ENCODE data around the gene THSD7B. TPM values are rescaled to one million over a fixed set of nuclear protein-coding genes. Genes with fewer than 3 reads are reported as not detected.

THSD7B gene
- total RNA-seq, 1 experiment from 2014 or later, result under 0.01 TPM

DNA sequence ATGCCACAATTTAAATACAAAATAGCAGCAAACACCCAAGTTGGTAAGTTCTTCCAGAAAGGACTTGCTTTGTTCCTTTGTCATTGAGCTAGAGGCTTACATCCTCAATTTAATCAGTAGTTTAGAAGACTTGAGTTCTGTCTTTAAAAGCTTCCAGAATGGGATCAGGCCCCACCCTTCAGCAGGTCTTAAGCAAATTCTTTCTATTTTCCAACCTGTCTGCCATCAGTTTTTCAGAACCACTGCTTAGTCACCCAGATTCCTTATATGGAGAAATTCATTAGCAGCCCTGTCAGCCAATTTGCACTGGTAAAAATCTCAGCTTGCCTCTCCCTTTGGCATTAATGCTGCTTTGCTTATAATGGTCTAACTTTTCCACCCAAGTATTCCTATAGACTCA, 935.3 kb downstream of the THSD7B start:
- ChIA-PET CTCF (no interaction called here), POLR2A (ENCODE audit: unreplicated experiment) (interaction anchor here (0.6 kb wide), 1 partner anchor 1658 kb away, joined by 4 read pairs; no protein-coding TSS in a partner anchor)
- H3K4me3 ChIP-seq (ENCODE audit: low read length), result no peak overlapping the region
- no peak overlapping the region for H3K27ac ChIP-seq (ENCODE audit: low read length)
- no peaks in the 10 kb centered on the region for H3K36me3 ChIP-seq (ENCODE audit: low read depth, low read length)
- H3K9ac ChIP-seq (ENCODE audit: low read length), result no peak overlapping the region
- no peaks in the 10 kb centered on the region for H4K20me1 ChIP-seq (ENCODE audit: low read length)
- no peak overlapping the region for H3K4me2 ChIP-seq (ENCODE audit: low read length)
- no peak for DNase-seq
- no peaks in the 10 kb centered on the region for H3K27me3 ChIP-seq (ENCODE audit: low read length)
- TF ChIP-seq EZH2phosphoT487 (IDR thresholded peaks at IDR 0.05; ENCODE audit: borderline replicate concordance, low read length) (no peak), EZH2 (IDR thresholded peaks at IDR 0.05; ENCODE audit: low read length, unreplicated experiment) (no peak)
- TF ChIP-seq, protein P1, sequence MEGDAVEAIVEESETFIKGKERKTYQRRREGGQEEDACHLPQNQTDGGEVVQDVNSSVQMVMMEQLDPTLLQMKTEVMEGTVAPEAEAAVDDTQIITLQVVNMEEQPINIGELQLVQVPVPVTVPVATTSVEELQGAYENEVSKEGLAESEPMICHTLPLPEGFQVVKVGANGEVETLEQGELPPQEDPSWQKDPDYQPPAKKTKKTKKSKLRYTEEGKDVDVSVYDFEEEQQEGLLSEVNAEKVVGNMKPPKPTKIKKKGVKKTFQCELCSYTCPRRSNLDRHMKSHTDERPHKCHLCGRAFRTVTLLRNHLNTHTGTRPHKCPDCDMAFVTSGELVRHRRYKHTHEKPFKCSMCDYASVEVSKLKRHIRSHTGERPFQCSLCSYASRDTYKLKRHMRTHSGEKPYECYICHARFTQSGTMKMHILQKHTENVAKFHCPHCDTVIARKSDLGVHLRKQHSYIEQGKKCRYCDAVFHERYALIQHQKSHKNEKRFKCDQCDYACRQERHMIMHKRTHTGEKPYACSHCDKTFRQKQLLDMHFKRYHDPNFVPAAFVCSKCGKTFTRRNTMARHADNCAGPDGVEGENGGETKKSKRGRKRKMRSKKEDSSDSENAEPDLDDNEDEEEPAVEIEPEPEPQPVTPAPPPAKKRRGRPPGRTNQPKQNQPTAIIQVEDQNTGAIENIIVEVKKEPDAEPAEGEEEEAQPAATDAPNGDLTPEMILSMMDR (conservative IDR thresholded peaks at IDR 0.05; ENCODE audit: low read depth, low read length), result no peak
- no peaks in the 10 kb centered on the region for H3K4me1 ChIP-seq (ENCODE audit: insufficient read depth, low read length)
- no peaks in the 10 kb centered on the region for H3K9me2 ChIP-seq (replicated peaks; ENCODE audit: low read length)
- no peak overlapping the region for H2AFZ ChIP-seq (ENCODE audit: low read length)
- no peak for ATAC-seq
- H3K9me3 ChIP-seq (ENCODE audit: low read length), result no peaks in the 10 kb centered on the region
- no TSS peak for BruUV-seq (replicated peaks)
- no peaks in the 10 kb centered on the region for H3K79me2 ChIP-seq (ENCODE audit: low read length)
- no peaks in the 10 kb centered on the region for H3F3A ChIP-seq (ENCODE audit: low read length, unreplicated experiment)
- intact Hi-C loops (cut with micrococcal nuclease), result no loop called here

DNA sequence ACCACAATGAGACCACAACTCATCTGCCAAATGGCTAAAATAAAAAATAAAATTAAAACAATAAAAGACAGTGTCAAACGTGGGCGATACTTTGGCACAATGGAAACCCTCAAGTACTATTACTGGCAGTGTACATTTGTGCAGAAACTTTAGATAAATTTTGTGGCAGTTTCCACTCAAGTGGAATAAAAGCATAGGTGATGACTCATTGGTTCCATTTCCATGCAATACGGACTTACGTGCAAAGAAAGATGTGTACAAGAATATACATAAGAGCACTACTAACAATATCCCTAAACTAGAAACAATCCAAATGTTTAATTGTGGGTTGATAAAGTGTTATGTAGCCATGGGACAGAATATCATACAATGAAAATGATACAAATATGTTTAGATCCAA, 940.0 kb downstream of the THSD7B start:
- DNase-seq (no peak), ATAC-seq (no peak)
- H3F3A ChIP-seq (ENCODE audit: low read length, unreplicated experiment), result no peaks in the 10 kb centered on the region
- H3K9me2 ChIP-seq (replicated peaks; ENCODE audit: low read length), result no peaks in the 10 kb centered on the region
- TF ChIP-seq, protein P1 (conservative IDR thresholded peaks at IDR 0.05; ENCODE audit: low read depth, low read length), result no peak
- no peak for TF ChIP-seq EZH2phosphoT487 (IDR thresholded peaks at IDR 0.05; ENCODE audit: borderline replicate concordance, low read length)
- no peak for TF ChIP-seq EZH2 (IDR thresholded peaks at IDR 0.05; ENCODE audit: low read length, unreplicated experiment)
- ChIA-PET CTCF (no interaction called here), POLR2A (ENCODE audit: unreplicated experiment) (no interaction called here)
- H3K9ac ChIP-seq (ENCODE audit: low read length), result no peak overlapping the region
- H3K79me2 ChIP-seq (ENCODE audit: low read length), result no peaks in the 10 kb centered on the region
- H2AFZ ChIP-seq (ENCODE audit: low read length), result no peak overlapping the region
- intact Hi-C loops (cut with micrococcal nuclease), result no loop called here
- no peaks in the 10 kb centered on the region for H4K20me1 ChIP-seq (ENCODE audit: low read length)
- no peaks in the 10 kb centered on the region for H3K36me3 ChIP-seq (ENCODE audit: low read depth, low read length)
- H3K4me2 ChIP-seq (ENCODE audit: low read length), result no peak overlapping the region
- H3K9me3 ChIP-seq (ENCODE audit: low read length), result no peaks in the 10 kb centered on the region
- no peak overlapping the region for H3K27ac ChIP-seq (ENCODE audit: low read length)
- no peaks in the 10 kb centered on the region for H3K27me3 ChIP-seq (ENCODE audit: low read length)
- no peaks in the 10 kb centered on the region for H3K4me1 ChIP-seq (ENCODE audit: insufficient read depth, low read length)
- no TSS peak for BruUV-seq (replicated peaks)
- no peak overlapping the region for H3K4me3 ChIP-seq (ENCODE audit: low read length)

DNA sequence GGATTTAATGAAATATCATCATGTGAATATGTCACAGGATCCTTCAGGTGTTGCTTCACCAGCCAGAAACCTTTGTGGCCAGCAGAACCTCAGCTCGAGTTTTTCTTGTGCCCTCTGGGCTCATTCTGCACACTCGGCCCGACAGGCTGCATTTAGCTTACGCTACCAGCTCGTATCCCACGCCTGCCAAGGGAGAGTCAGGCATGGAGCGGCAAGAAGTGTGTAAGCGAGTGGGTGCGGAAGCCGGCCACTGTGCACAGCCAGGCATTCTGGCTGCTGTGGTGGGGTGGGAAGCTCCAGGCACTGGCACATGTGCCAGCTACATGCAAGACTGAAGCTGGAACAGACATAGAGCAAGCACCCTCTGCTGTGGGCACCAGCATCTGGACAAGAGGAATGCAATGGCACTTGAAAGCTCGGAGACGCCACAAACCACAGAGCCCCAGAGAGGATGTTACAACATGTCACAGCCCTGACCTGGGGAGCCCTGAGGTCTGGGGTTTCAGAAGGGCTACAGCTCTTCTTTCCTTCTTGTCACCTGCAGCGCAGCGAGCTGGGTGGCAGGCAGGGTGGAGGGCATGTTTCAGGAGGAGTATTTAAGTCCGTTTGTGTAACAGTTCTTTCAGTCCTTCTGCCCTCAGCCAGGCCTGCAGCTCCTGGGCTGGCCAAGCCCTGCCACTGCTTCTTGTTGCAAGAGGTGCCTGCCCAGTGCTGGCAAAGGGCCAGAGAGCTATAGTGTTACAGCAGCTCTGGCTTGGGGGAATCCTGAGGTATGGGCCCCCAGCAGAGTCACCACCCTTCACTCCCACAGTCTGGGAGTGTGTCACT, 941.7 kb downstream of the THSD7B start:
- H4K20me1 ChIP-seq (ENCODE audit: low read length), result no peaks in the 10 kb centered on the region
- no peaks in the 10 kb centered on the region for H3K9me2 ChIP-seq (replicated peaks; ENCODE audit: low read length)
- no peak overlapping the region for H2AFZ ChIP-seq (ENCODE audit: low read length)
- CTCF ChIA-PET, result no interaction called here
- H3K9me3 ChIP-seq (ENCODE audit: low read length), result no peaks in the 10 kb centered on the region
- TF ChIP-seq, protein P1 (conservative IDR thresholded peaks at IDR 0.05; ENCODE audit: low read depth, low read length), result no peak
- TF ChIP-seq EZH2 (IDR thresholded peaks at IDR 0.05; ENCODE audit: low read length, unreplicated experiment), result no peak
- no peak for TF ChIP-seq EZH2phosphoT487 (IDR thresholded peaks at IDR 0.05; ENCODE audit: borderline replicate concordance, low read length)
- intact Hi-C loops (cut with micrococcal nuclease), result no loop called here
- no peak overlapping the region for H3K27ac ChIP-seq (ENCODE audit: low read length)
- no peaks in the 10 kb centered on the region for H3F3A ChIP-seq (ENCODE audit: low read length, unreplicated experiment)
- ATAC-seq, result no peak
- no TSS peak for BruUV-seq (replicated peaks)
- POLR2A ChIA-PET (ENCODE audit: unreplicated experiment), result no interaction called here
- no peak overlapping the region for H3K4me3 ChIP-seq (ENCODE audit: low read length)
- no peaks in the 10 kb centered on the region for H3K4me1 ChIP-seq (ENCODE audit: insufficient read depth, low read length)
- H3K79me2 ChIP-seq (ENCODE audit: low read length), result no peaks in the 10 kb centered on the region
- no peaks in the 10 kb centered on the region for H3K27me3 ChIP-seq (ENCODE audit: low read length)
- no peak overlapping the region for H3K4me2 ChIP-seq (ENCODE audit: low read length)
- H3K36me3 ChIP-seq (ENCODE audit: low read depth, low read length), result no peaks in the 10 kb centered on the region
- no peak for DNase-seq
- H3K9ac ChIP-seq (ENCODE audit: low read length), result no peak overlapping the region

Data from PC-3 (cell line).